Lower leg skin (tissue), 3 donors: ENCODE results near the gene BSPRY.

Experiments used
- CTCF ChIP-seq, 3 donors: fragments of 450-650 bp; IDR thresholded peaks; one replicate each; pipeline ENCODE4 v1.5.1; 2016; ENCODE audit warnings: antibody characterized with exemption in 3 of 3, mild to moderate bottlenecking in 3 of 3, moderate library complexity in 2 of 3
- POLR2A ChIP-seq, 2 donors: fragments of 450-650 bp; IDR thresholded peaks; one replicate each; pipeline ENCODE4 v1.6.1; 2016 to 2017; ENCODE audit warnings: antibody characterized with exemption in 2 of 2, mild to moderate bottlenecking in 1 of 2, moderate library complexity in 1 of 2

GRCh38 chr9:113403646-113404045 is 54.3 kb downstream of the BSPRY start:
- TF ChIP-seq CTCF (IDR thresholded peaks at IDR 0.05) (no peak), POLR2A (IDR thresholded peaks at IDR 0.05) (no peak)
